ENCODE measurements around the gene TOGARAM1. TPM values are rescaled to one million over a fixed set of nuclear protein-coding genes. Genes with fewer than 3 reads are reported as not detected.

TOGARAM1 gene
- total RNA-seq, 1 experiment from 2014 or later: 6.3 TPM

- Histone ChIP-seq H3K9me2 (replicated peaks; ENCODE audit: low read length) (no peaks in the 10 kb centered on the region), H3K9me3 (ENCODE audit: low read length) (no peaks in the 10 kb centered on the region), H4K20me1 (ENCODE audit: low read length) (no peaks in the 10 kb centered on the region), H3K9ac (ENCODE audit: low read length) (no peak overlapping the region), H3F3A (ENCODE audit: low read length, unreplicated experiment) (no peaks in the 10 kb centered on the region), H3K4me2 (ENCODE audit: low read length) (no peak overlapping the region), H3K27me3 (ENCODE audit: low read length) (no peaks in the 10 kb centered on the region), H3K4me3 (ENCODE audit: low read length) (no peak overlapping the region), H2AFZ (ENCODE audit: low read length) (no peak overlapping the region), H3K4me1 (ENCODE audit: insufficient read depth, low read length) (peaks cover 4% of the 10 kb centered on the region; the same call in 1 of the 2 replicates), H3K79me2 (ENCODE audit: low read length) (no peaks in the 10 kb centered on the region), H3K27ac (ENCODE audit: low read length) (no peak overlapping the region), H3K36me3 (ENCODE audit: low read depth, low read length) (peaks cover 15% of the 10 kb centered on the region; the same call in 1 of the 2 replicates)
- ChIA-PET POLR2A (ENCODE audit: unreplicated experiment) (no interaction called here), CTCF (no interaction called here)
- no TSS peak for BruUV-seq (replicated peaks)
- TF ChIP-seq, protein P1, sequence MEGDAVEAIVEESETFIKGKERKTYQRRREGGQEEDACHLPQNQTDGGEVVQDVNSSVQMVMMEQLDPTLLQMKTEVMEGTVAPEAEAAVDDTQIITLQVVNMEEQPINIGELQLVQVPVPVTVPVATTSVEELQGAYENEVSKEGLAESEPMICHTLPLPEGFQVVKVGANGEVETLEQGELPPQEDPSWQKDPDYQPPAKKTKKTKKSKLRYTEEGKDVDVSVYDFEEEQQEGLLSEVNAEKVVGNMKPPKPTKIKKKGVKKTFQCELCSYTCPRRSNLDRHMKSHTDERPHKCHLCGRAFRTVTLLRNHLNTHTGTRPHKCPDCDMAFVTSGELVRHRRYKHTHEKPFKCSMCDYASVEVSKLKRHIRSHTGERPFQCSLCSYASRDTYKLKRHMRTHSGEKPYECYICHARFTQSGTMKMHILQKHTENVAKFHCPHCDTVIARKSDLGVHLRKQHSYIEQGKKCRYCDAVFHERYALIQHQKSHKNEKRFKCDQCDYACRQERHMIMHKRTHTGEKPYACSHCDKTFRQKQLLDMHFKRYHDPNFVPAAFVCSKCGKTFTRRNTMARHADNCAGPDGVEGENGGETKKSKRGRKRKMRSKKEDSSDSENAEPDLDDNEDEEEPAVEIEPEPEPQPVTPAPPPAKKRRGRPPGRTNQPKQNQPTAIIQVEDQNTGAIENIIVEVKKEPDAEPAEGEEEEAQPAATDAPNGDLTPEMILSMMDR (conservative IDR thresholded peaks at IDR 0.05; ENCODE audit: low read depth, low read length): no peak
- TF ChIP-seq EZH2 (IDR thresholded peaks at IDR 0.05; ENCODE audit: low read length, unreplicated experiment): no peak
- no peak for TF ChIP-seq EZH2phosphoT487 (IDR thresholded peaks at IDR 0.05; ENCODE audit: borderline replicate concordance, low read length)
- ATAC-seq (no peak), DNase-seq (no peak)
- intact Hi-C loops (cut with micrococcal nuclease): no loop called here
Observed at GRCh38 chr14:44940211-44940610, 21.8 kb upstream of the TOGARAM1 start.

GRCh38 chr14:44940944-44941343, 21.0 kb upstream of the TOGARAM1 start:
- peaks cover 20% of the 10 kb centered on the region; the same call in 1 of the 2 replicates for H3K36me3 ChIP-seq (ENCODE audit: low read depth, low read length)
- POLR2A ChIA-PET (ENCODE audit: unreplicated experiment): interaction anchor here (0.7 kb wide), 1 partner anchor 21 kb away, joined by 22 read pairs; no protein-coding TSS in a partner anchor
- TF ChIP-seq EZH2 (IDR thresholded peaks at IDR 0.05; ENCODE audit: low read length, unreplicated experiment): no peak
- DNase-seq: no peak
- H3K4me2 ChIP-seq (ENCODE audit: low read length): no peak overlapping the region
- H3K9me3 ChIP-seq (ENCODE audit: low read length): no peaks in the 10 kb centered on the region
- no TSS peak for BruUV-seq (replicated peaks)
- intact Hi-C loops (cut with micrococcal nuclease): no loop called here
- H3K79me2 ChIP-seq (ENCODE audit: low read length): no peaks in the 10 kb centered on the region
- H3K9ac ChIP-seq (ENCODE audit: low read length): no peak overlapping the region
- no peaks in the 10 kb centered on the region for H3K4me1 ChIP-seq (ENCODE audit: insufficient read depth, low read length)
- H3K4me3 ChIP-seq (ENCODE audit: low read length): no peak overlapping the region
- H3F3A ChIP-seq (ENCODE audit: low read length, unreplicated experiment): no peaks in the 10 kb centered on the region
- CTCF ChIA-PET: no interaction called here
- no peak overlapping the region for H3K27ac ChIP-seq (ENCODE audit: low read length)
- H3K27me3 ChIP-seq (ENCODE audit: low read length): no peaks in the 10 kb centered on the region
- ATAC-seq: no peak
- no peaks in the 10 kb centered on the region for H3K9me2 ChIP-seq (replicated peaks; ENCODE audit: low read length)
- H2AFZ ChIP-seq (ENCODE audit: low read length): no peak overlapping the region
- no peaks in the 10 kb centered on the region for H4K20me1 ChIP-seq (ENCODE audit: low read length)

DNA sequence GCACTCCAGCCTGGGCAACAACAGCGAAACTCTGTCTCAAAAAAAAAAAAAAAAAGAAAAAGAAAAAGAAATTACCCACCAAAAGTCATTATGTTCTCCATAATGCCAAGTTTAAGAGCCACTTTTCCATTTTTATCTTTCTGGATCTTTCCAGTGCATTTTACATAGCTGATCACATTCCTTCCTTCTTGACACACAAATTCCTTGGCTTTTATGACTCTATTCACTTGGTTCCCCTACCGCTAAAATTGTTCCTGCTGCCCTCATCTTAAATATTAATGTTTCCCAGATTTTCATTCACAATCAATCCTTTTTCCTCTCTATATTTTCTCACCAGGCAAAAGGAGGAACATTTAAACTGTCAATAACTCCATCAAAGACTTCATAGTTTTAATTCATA, 20.4 kb upstream of the TOGARAM1 start:
- Histone ChIP-seq H2AFZ (ENCODE audit: low read length) (no peak overlapping the region), H3K36me3 (ENCODE audit: low read depth, low read length) (peaks cover 20% of the 10 kb centered on the region; the same call in 1 of the 2 replicates), H3K79me2 (ENCODE audit: low read length) (no peaks in the 10 kb centered on the region), H3K4me2 (ENCODE audit: low read length) (no peak overlapping the region), H3F3A (ENCODE audit: low read length, unreplicated experiment) (no peaks in the 10 kb centered on the region), H3K9ac (ENCODE audit: low read length) (no peak overlapping the region), H3K27me3 (ENCODE audit: low read length) (no peaks in the 10 kb centered on the region), H3K9me3 (ENCODE audit: low read length) (no peaks in the 10 kb centered on the region), H4K20me1 (ENCODE audit: low read length) (no peaks in the 10 kb centered on the region), H3K9me2 (replicated peaks; ENCODE audit: low read length) (no peaks in the 10 kb centered on the region), H3K27ac (ENCODE audit: low read length) (no peak overlapping the region), H3K4me3 (ENCODE audit: low read length) (no peak overlapping the region), H3K4me1 (ENCODE audit: insufficient read depth, low read length) (no peaks in the 10 kb centered on the region)
- ChIA-PET CTCF (no interaction called here), POLR2A (ENCODE audit: unreplicated experiment) (interaction anchor here (0.7 kb wide), 1 partner anchor 21 kb away, joined by 22 read pairs; no protein-coding TSS in a partner anchor)
- intact Hi-C loops (cut with micrococcal nuclease): no loop called here
- TF ChIP-seq, protein P1 (conservative IDR thresholded peaks at IDR 0.05; ENCODE audit: low read depth, low read length): no peak
- no peak for TF ChIP-seq EZH2phosphoT487 (IDR thresholded peaks at IDR 0.05; ENCODE audit: borderline replicate concordance, low read length)
- no peak for TF ChIP-seq EZH2 (IDR thresholded peaks at IDR 0.05; ENCODE audit: low read length, unreplicated experiment)
- DNase-seq (no peak), ATAC-seq (no peak)
- no TSS peak for BruUV-seq (replicated peaks)

Measured in PC-3 (cell line).